Esophagus muscularis mucosa (tissue), 4 donors: ENCODE data around the gene CCDC78.

ENCODE experiments used
- CTCF ChIP-seq, 3 experiments: fragments of 200-600 bp in 2 of 3; fragments of 450-650 bp in 1 of 3; sonication (generic) in 2 of 3; IDR thresholded peaks; one replicate each; pipeline ENCODE4 v1.5.1; 2017 to 2019; ENCODE audit warnings: antibody characterized with exemption in 3 of 3, mild to moderate bottlenecking in 2 of 3, moderate library complexity in 1 of 3
- EP300 ChIP-seq: sonication (generic); formaldehyde crosslinking; IDR thresholded peaks from one replicate; pipeline ENCODE4 v1.6.1; 2017; ENCODE audit warnings: antibody characterized with exemption
- POLR2A ChIP-seq: fragments of 450-650 bp; IDR thresholded peaks from one replicate; pipeline ENCODE4 v1.6.1; 2017; ENCODE audit warnings: antibody characterized with exemption, moderate library complexity, mild to moderate bottlenecking, low read depth

DNA sequence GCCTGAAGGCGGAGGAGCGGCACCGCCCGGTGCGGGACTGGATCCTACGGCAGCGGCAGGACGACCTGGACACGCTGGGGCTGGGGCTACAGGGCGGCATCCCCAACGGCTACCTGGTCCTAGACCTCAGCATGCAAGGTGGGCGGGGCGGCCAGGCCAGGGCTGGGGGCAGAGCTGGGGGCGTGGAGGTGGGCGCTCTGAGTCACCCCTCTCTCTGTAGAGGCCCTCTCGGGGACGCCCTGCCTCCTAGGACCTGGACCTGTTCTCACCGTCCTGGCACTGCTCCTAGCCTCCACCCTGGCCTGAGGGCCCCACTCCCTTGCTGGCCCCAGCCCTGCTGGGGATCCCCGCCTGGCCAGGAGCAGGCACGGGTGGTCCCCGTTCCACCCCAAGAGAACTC is 42.2 kb upstream of the CCDC78 start:
- no peak for TF ChIP-seq CTCF (IDR thresholded peaks at IDR 0.05)
- TF ChIP-seq POLR2A, result no peak
- no peak for TF ChIP-seq EP300
